GM23248 (cell line): Measurements from ENCODE around the gene CPOX.

Experiments
- EZH2 ChIP-seq: fragments of 200-600 bp; sonication (generic); IDR thresholded peaks from 2 replicates; pipeline ENCODE4 v1.6.1; 2018; ENCODE audit warnings: antibody characterized with exemption, mild to moderate bottlenecking; ENCODE audit not compliant: insufficient read depth, poor library complexity, severe bottlenecking
- EZH2phosphoT487 ChIP-seq: fragments of 200-600 bp; sonication (generic); IDR thresholded peaks from 2 replicates; pipeline ENCODE4 v1.6.1; 2018; ENCODE audit warnings: antibody characterized with exemption, moderate library complexity, mild to moderate bottlenecking, low read depth; ENCODE audit not compliant: insufficient read depth

- TF ChIP-seq EZH2 (no peak), EZH2phosphoT487 (no peak)
Observed at GRCh38 chr3:98567666-98568270, 25.6 kb downstream of the CPOX start.
